Heart left ventricle (tissue), 16 donors: ENCODE results near the gene ATP6V1B1. TPM values are rescaled to one million over a fixed set of nuclear protein-coding genes. Genes with fewer than 3 reads are reported as not detected.

Source experiments
- ATAC-seq, 4 donors: fragments of 200-7000 bp; cut with Tn5 transposase; one replicate each; pipeline ENCODE4 v1.9.1; 2020 to 2022; ENCODE audit warnings: moderate library complexity in 4 of 4, mild to moderate bottlenecking in 3 of 4, moderate number of reproducible peaks in 1 of 4
- DNase-seq, 5 donors: peaks; one replicate each; pipeline ENCODE4 v3.0.0-alpha.2; 2020
- H3K27ac ChIP-seq, 12 donors: fragments of 200-600 bp; sonication (generic) in 4 of 12; one replicate each; pipeline versions ENCODE4 v1.5.0 to v1.8.0; 2016 to 2022; ENCODE audit warnings: mild to moderate bottlenecking in 2 of 12
- H3K27me3 ChIP-seq, 9 donors: fragments of 200-600 bp; sonication (generic) in 2 of 9; one replicate each; pipeline versions ENCODE4 v1.5.1 to v1.8.0; 2016 to 2022; ENCODE audit warnings: mild to moderate bottlenecking in 3 of 9
- H3K36me3 ChIP-seq, 9 donors: fragments of 200-600 bp; sonication (generic) in 2 of 9; one replicate each; pipeline versions ENCODE4 v1.5.0 to v1.8.0; 2018 to 2022; ENCODE audit warnings: mild to moderate bottlenecking in 2 of 9
- H3K4me1 ChIP-seq, 12 donors: fragments of 200-600 bp; sonication (generic) in 4 of 12; one replicate each; pipeline versions ENCODE4 v1.5.0 to v1.8.0; 2016 to 2022; ENCODE audit warnings: mild to moderate bottlenecking in 3 of 12
- H3K4me3 ChIP-seq, 12 donors: fragments of 200-600 bp; sonication (generic) in 4 of 12; one replicate each; pipeline versions ENCODE4 v1.5.0 to v1.8.0; 2017 to 2022; ENCODE audit warnings: mild to moderate bottlenecking in 9 of 12, moderate library complexity in 4 of 12
- H3K9me3 ChIP-seq, 12 donors: fragments of 200-600 bp; sonication (generic) in 4 of 12; one replicate each; pipeline versions ENCODE4 v1.5.0 to v1.8.0; 2016 to 2022; ENCODE audit warnings: mild to moderate bottlenecking in 1 of 12
- POLR2A ChIP-seq, 2 donors: fragments of 450-650 bp; IDR thresholded peaks; one replicate each; pipeline ENCODE4 v1.6.1; 2017; ENCODE audit warnings: antibody characterized with exemption in 2 of 2, mild to moderate bottlenecking in 2 of 2, moderate library complexity in 2 of 2
- WGBS, 4 donors: extraction: QIAGEN DNeasy Blood & Tissue Kit in 2 of 4; methylation state at CpG; one replicate each; pipeline versions ENCODE4 v1.1.5 to v1.1.7; 2013 to 2018; 5-methylcytosine and 5-hydroxymethylcytosine counted together
- intact Hi-C, 10 donors: fragments of 100-400 bp; cut with DNase I; formaldehyde crosslinking; loops; one replicate each; pipeline versions ENCODE4 v1.11.1 to v1.14.2; 2022
- polyA plus RNA-seq, 2 donors: library from polyadenylated mRNA; stranded (reverse); fragments of 200-250 nt; gene quantifications; one replicate each; pipeline ENCODE4 v1.2.3, GENCODE V29; 2013
- total RNA-seq, 9 donors: library from RNA; depleted of rRNA in 2 of 9; stranded (reverse); fragments of >200 nt in 2 of 9; fragmentation: NEBNext Ultra II Directional in 3 of 9; extraction: Animal tissue kit (Norgen Biotek cat#: 25700) in 3 of 9; gene quantifications; one replicate each; pipeline versions ENCODE4 v1.1.0 to v1.2.4, GENCODE V29; 2016 to 2023
- TF ChIP-seq, protein P1 (sequence below), 12 donors: fragments of 200-600 bp; sonication (generic) in 4 of 12; IDR thresholded peaks; one replicate each; pipeline versions ENCODE4 v1.5.0 to v1.8.0; 2018 to 2022; ENCODE audit warnings: antibody characterized with exemption in 12 of 12, mild to moderate bottlenecking in 5 of 12
- donor health status: ischemic (EF 13 %, LVEDD 7.1; RV severe dilation, severe dysfunction).
- donor health status: healthy with polysubstance abuse.
- donor health status: DM: no; HTN: yes; CAD: no.
- donor health status: DM: no; HTN: no; CAD: no.
- donor health status: ischemic (EF 25% LVEDD 6.9; RV normal size, moderate dysfunction).
- donor health status: ischemic (EF 25% LVEDD 5.7; RV mildly dilated, moderate dysfunction).
- donor health status: healthy.
- donor health status: DM: yes; HTN: yes; CAD: no.
- donor health status: ischemic (EF 35%, LVEDD 5.7; RV mildly dilated, moderate dysfunction).
- donor health status: nonischemic (EF 11% LVEDD 7.7; RV severe dilation, severe dysfunction).
- donor health status: DM: yes; HTN: yes; CAD: no.
- donor health status: PGD.
- donor health status: ischemic (EF 29% LVEDD 5.4; RV normal size, mild dysfunction).
- donor health status: nonischemic (EF 23%, LVEDD 6.1; RV moderate dilation, normal function).

Gene ATP6V1B1
- total and polyA plus RNA-seq, 11 donors, result 0.16 to 1.8 (median 0.48) TPM; not detected in 4

DNA sequence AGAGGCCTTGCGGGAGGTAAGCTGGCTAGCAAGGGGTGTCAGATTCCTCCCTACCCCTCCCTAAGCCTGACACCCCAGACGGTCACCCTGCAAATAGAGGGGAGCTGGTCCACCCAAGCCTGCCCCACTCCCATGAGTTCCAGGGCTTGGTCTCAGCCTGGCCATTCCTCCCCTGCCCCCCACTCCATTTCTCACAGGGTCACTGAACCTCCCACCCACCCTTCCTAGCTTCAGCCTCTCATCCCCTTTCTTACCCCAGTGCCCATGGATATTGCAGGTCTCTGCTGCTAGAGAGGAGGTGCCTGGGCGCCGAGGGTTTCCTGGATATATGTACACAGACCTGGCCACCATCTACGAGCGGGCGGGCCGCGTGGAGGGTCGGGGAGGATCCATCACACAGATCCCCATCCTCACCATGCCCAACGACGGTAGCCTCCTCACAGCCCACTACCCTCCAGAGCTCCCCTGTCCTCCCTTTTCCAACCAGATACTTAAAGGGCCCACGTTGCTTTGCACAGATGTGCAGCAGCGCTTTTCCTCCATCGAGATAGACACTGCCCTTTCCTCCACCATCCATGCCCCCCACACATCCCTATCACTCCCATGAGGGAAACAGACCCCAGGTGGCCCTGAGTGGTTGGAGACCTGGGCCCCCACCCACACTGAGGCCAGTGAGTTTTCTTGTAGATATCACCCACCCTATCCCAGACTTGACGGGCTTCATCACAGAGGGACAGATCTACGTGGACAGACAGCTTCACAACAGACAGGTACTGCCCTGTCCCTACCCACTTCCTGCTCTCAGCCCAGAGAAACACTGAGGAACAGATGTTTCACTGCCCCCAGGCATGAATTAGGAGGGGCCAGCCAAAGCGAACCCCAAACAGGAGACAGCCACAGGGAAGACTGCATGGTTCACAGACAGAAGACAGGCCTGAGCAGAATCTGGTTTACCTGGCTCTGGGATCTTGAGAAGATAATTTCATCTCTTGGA is 27.5 kb downstream of the ATP6V1B1 start:
- TF ChIP-seq, protein P1, sequence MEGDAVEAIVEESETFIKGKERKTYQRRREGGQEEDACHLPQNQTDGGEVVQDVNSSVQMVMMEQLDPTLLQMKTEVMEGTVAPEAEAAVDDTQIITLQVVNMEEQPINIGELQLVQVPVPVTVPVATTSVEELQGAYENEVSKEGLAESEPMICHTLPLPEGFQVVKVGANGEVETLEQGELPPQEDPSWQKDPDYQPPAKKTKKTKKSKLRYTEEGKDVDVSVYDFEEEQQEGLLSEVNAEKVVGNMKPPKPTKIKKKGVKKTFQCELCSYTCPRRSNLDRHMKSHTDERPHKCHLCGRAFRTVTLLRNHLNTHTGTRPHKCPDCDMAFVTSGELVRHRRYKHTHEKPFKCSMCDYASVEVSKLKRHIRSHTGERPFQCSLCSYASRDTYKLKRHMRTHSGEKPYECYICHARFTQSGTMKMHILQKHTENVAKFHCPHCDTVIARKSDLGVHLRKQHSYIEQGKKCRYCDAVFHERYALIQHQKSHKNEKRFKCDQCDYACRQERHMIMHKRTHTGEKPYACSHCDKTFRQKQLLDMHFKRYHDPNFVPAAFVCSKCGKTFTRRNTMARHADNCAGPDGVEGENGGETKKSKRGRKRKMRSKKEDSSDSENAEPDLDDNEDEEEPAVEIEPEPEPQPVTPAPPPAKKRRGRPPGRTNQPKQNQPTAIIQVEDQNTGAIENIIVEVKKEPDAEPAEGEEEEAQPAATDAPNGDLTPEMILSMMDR (IDR thresholded peaks at IDR 0.05), result no peak
- TF ChIP-seq POLR2A (IDR thresholded peaks at IDR 0.05), result no peak
- Histone ChIP-seq H3K4me1 (peaks cover 0 to 12% (median 2%) of the 10 kb centered on the region in 12 donors), H3K27ac (no peak overlapping the region), H3K36me3 (no peaks in the 10 kb centered on the region), H3K4me3 (no peak overlapping the region), H3K27me3 (peaks cover 7 to 38% (median 23%) of the 10 kb centered on the region in 9 donors), H3K9me3 (no peaks in the 10 kb centered on the region)
- intact Hi-C loops, result no loop called here
- peak in 2 of 5 donors; percentile 2 to 15 for DNase-seq
- no peak for ATAC-seq
- 64 to 84% (median 70%) methylated on average over 18 of the region's 18 CpGs for WGBS, 4 donors

DNA sequence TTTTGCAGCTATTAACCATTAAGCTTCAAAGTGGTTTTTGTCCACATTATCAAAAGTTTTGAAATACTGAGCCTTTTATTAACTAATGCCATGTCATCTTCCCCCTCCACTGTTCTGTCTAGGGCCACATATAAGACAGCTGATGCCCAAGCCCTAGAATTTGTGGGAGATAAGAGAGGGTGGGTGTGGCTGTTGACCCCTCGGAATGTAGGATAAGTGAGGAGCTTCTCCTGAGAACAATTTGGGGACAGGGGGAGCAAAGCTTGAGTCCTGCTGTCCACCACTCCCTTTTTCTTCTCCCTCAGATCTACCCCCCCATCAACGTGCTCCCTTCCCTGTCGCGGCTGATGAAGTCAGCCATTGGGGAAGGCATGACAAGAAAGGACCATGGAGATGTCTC is 28.4 kb downstream of the ATP6V1B1 start:
- Histone ChIP-seq H3K4me1 (peaks cover 0 to 12% (median 2%) of the 10 kb centered on the region in 12 donors), H3K9me3 (no peaks in the 10 kb centered on the region), H3K36me3 (no peaks in the 10 kb centered on the region), H3K27ac (no peak overlapping the region), H3K27me3 (peaks cover 7 to 38% (median 23%) of the 10 kb centered on the region in 9 donors), H3K4me3 (no peak overlapping the region)
- DNase-seq, result peak in 1 of 5 donors; percentile 1
- intact Hi-C loops, result loop anchor here in 1 of 10 donors (2.0 kb wide), 1 partner anchor 37 kb away; no protein-coding TSS in a partner anchor
- 54 to 63% (median 59%) methylated on average over 4 of the region's 4 CpGs for WGBS, 4 donors
- ATAC-seq, result no peak
- TF ChIP-seq, protein P1 (IDR thresholded peaks at IDR 0.05), result no peak
- no peak for TF ChIP-seq POLR2A (IDR thresholded peaks at IDR 0.05)

DNA sequence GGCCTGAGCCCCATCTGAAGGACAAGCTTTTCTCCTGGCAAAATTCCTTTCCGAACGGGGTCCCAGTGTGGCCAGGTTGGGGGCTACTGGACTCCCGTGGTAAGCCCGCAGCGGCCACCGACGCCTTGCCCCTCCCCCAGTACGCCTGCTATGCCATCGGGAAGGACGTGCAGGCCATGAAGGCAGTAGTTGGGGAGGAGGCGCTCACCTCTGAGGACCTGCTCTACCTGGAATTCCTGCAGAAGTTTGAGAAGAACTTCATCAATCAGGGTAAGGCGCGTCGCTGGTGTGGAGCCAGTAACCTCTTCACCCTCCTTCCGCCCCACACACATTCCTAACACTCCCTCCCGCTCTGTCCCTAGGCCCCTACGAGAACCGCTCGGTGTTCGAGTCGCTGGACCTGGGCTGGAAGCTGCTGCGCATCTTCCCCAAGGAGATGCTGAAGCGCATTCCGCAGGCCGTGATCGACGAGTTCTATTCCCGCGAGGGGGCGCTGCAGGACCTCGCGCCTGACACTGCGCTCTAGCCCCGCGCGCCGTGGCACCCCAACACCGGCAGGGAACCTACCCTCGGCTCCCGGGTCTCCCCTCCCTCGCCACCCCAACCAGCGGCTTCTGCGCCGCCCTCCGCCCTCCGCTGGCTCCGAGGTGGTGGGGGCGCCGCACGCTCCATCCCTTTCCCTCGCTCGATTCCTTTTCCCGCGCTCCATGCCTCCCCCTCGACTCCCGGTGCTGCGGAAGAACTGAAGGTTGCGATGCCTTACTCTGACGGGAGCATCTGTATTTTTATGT is 29.1 kb downstream of the ATP6V1B1 start:
- Histone ChIP-seq H3K27me3 (peaks cover 6 to 38% (median 23%) of the 10 kb centered on the region in 9 donors), H3K27ac (no peak overlapping the region), H3K9me3 (no peaks in the 10 kb centered on the region), H3K4me3 (peak overlapping the region in 10 of 12 donors; percentile 15 to 60 (median 48)), H3K36me3 (no peaks in the 10 kb centered on the region), H3K4me1 (peaks cover 0 to 12% (median 2%) of the 10 kb centered on the region in 12 donors)
- ATAC-seq, result peak in 3 of 4 donors; percentile 68 to 83 (median 75)
- WGBS, 4 donors, result 5 to 18% (median 7%) methylated on average over 59 of the region's 59 CpGs
- intact Hi-C loops, result loop anchor here in 2 of 10 donors (1.0 to 2.0 kb wide), 2 partner anchors 13 to 36 kb away; no protein-coding TSS in a partner anchor
- peak; percentile 47 to 84 (median 70) for DNase-seq
- TF ChIP-seq, protein P1 (IDR thresholded peaks at IDR 0.05), result peak; percentile 67 to 85 (median 76)
- TF ChIP-seq POLR2A (IDR thresholded peaks at IDR 0.05), result no peak
